Measurements from ENCODE around the gene CENPP. TPM values are rescaled to one million over a fixed set of nuclear protein-coding genes. Genes with fewer than 3 reads are reported as not detected.

Gene CENPP
- total RNA-seq, 1 experiment from 2014 or later: 14.3 TPM

- Mint-ChIP-seq H3K27ac (no peak overlapping the region; the same call in 1 of the 2 replicates), H3K4me3 (no peak overlapping the region), H3K36me3 (peaks cover 33% of the 10 kb centered on the region), H3K4me1 (no peaks in the 10 kb centered on the region), H3K27me3 (ENCODE audit: low read depth) (no peaks in the 10 kb centered on the region), H3K9me3 (no peaks in the 10 kb centered on the region)
- CTCF ChIA-PET: no interaction called here
- TF ChIP-seq NR3C1 (CRISPR knock-in tag; conservative IDR thresholded peaks at IDR 0.05; ENCODE audit: low read depth) (no peak), FOXJ3 (CRISPR knock-in tag; IDR thresholded peaks at IDR 0.05; ENCODE audit: borderline replicate concordance) (no peak), HMGXB4 (CRISPR knock-in tag; IDR thresholded peaks at IDR 0.05) (no peak), ZNF263 (CRISPR knock-in tag; IDR thresholded peaks at IDR 0.05; ENCODE audit: low read depth) (no peak), SOX15 (CRISPR knock-in tag; IDR thresholded peaks at IDR 0.05) (no peak), RORB (CRISPR knock-in tag; IDR thresholded peaks at IDR 0.05) (no peak), TEAD1 (CRISPR knock-in tag; IDR thresholded peaks at IDR 0.05) (no peak), ATF3 (CRISPR knock-in tag; conservative IDR thresholded peaks at IDR 0.05) (no peak), RELA (CRISPR knock-in tag; IDR thresholded peaks at IDR 0.05; ENCODE audit: borderline replicate concordance) (no peak), TCF7 (CRISPR knock-in tag; IDR thresholded peaks at IDR 0.05; ENCODE audit: low read depth) (no peak), SP1 (CRISPR knock-in tag; conservative IDR thresholded peaks at IDR 0.05) (no peak), ERG (CRISPR knock-in tag; IDR thresholded peaks at IDR 0.05) (no peak), ZNF317 (CRISPR knock-in tag; IDR thresholded peaks at IDR 0.05; ENCODE audit: borderline replicate concordance, low read depth) (no peak), ZNF232 (CRISPR knock-in tag; IDR thresholded peaks at IDR 0.05) (no peak)
- ATAC-seq (no peak), DNase-seq (ENCODE audit: low spot score) (no peak)
- POLR2A ChIA-PET: no interaction called here
These were observed 286.0 kb downstream of the CENPP start for GRCh38 chr9:92611621-92612285.

GRCh38 chr9:92612292-92612691, 286.5 kb downstream of the CENPP start:
- Mint-ChIP-seq H3K36me3 (peaks cover 33% of the 10 kb centered on the region), H3K4me1 (no peaks in the 10 kb centered on the region), H3K9me3 (no peaks in the 10 kb centered on the region), H3K27me3 (ENCODE audit: low read depth) (no peaks in the 10 kb centered on the region), H3K27ac (0 out of 2 replicates have a peak overlapping the region, but pooled peaks have one; percentile 5), H3K4me3 (no peak overlapping the region)
- POLR2A ChIA-PET: no interaction called here
- no peak for ATAC-seq
- DNase-seq (ENCODE audit: low spot score): no peak
- CTCF ChIA-PET: no interaction called here
- no peak for TF ChIP-seq ZSCAN18 (CRISPR knock-in tag; IDR thresholded peaks at IDR 0.05)
- no peak for TF ChIP-seq ZNF423 (CRISPR knock-in tag; IDR thresholded peaks at IDR 0.05)
- TF ChIP-seq JUN (CRISPR knock-in tag; IDR thresholded peaks at IDR 0.05): no peak
- no peak for TF ChIP-seq ZNF425 (CRISPR knock-in tag; conservative IDR thresholded peaks at IDR 0.05)
- TF ChIP-seq ZNF263 (CRISPR knock-in tag; IDR thresholded peaks at IDR 0.05; ENCODE audit: low read depth): no peak
- TF ChIP-seq ZBTB43 (CRISPR knock-in tag; IDR thresholded peaks at IDR 0.05): no peak
- no peak for TF ChIP-seq CBFB (CRISPR knock-in tag; IDR thresholded peaks at IDR 0.05; ENCODE audit: low read depth)
- TF ChIP-seq ZNF121 (CRISPR knock-in tag; IDR thresholded peaks at IDR 0.05): no peak
- TF ChIP-seq ETV6 (CRISPR knock-in tag; IDR thresholded peaks at IDR 0.05): no peak
- TF ChIP-seq ATF6 (CRISPR knock-in tag; IDR thresholded peaks at IDR 0.05): no peak
- no peak for TF ChIP-seq ZNF416 (CRISPR knock-in tag; IDR thresholded peaks at IDR 0.05)
- no peak for TF ChIP-seq ERG (CRISPR knock-in tag; IDR thresholded peaks at IDR 0.05)
